Activated CD8-positive, alpha-beta T cell treated with anti-CD3 and anti-CD28 coated beads for 36 hours (primary cell): ENCODE data around the gene MACIR. TPM values are rescaled to one million over a fixed set of nuclear protein-coding genes. Genes with fewer than 3 reads are reported as not detected.

Experiments used
- ATAC-seq: fragments of 200-7000 bp; cut with Tn5 transposase; one replicate; pipeline ENCODE4 v1.10.0; 2021; ENCODE audit warnings: mild to moderate bottlenecking, moderate library complexity
- CTCF ChIA-PET: fragments of 350-600 bp; sonication (Branson Sonifier 250); formaldehyde crosslinking; loops from one replicate; lab custom pipeline; 2021; ENCODE audit warnings: antibody characterized with exemption; lab: Charles Lee
- POLR2A ChIA-PET: fragments of 350-600 bp; sonication (Branson Sonifier 250); formaldehyde crosslinking; loops from one replicate; lab custom pipeline; 2021; ENCODE audit warnings: antibody characterized with exemption; lab: Charles Lee
- DNase-seq: peaks from one replicate; pipeline ENCODE4 v3.0.0-alpha.2; 2020
- H3K27ac Mint-ChIP-seq: one replicate; pipeline ENCODE4 v1.8.0; 2021; ENCODE audit warnings: mild to moderate bottlenecking, mixed read lengths
- H3K27me3 Mint-ChIP-seq: one replicate; pipeline ENCODE4 v1.8.0; 2021; ENCODE audit warnings: mixed read lengths
- H3K36me3 Mint-ChIP-seq: one replicate; pipeline ENCODE4 v1.8.0; 2021; ENCODE audit warnings: low read depth, mixed read lengths
- H3K4me1 Mint-ChIP-seq: one replicate; pipeline ENCODE4 v1.8.0; 2021; ENCODE audit warnings: low read depth, mixed read lengths
- H3K4me3 Mint-ChIP-seq: one replicate; pipeline ENCODE4 v1.8.0; 2021; ENCODE audit warnings: mild to moderate bottlenecking, moderate library complexity, mixed read lengths
- H3K9me3 Mint-ChIP-seq: one replicate; pipeline ENCODE4 v1.8.0; 2021; ENCODE audit warnings: mixed read lengths
- CTCF ChIP-seq: fragments of 200-600 bp; IDR thresholded peaks from one replicate; pipeline ENCODE4 v1.8.0; 2022; ENCODE audit warnings: antibody characterized with exemption, mild to moderate bottlenecking
- intact Hi-C: fragments of 100-400 bp; cut with micrococcal nuclease; formaldehyde crosslinking; loops from one replicate; pipeline ENCODE4 v1.10.0; 2022
- total RNA-seq, 2 experiments: library from RNA; stranded (reverse); gene quantifications; one replicate each; pipeline ENCODE4 v1.2.3, GENCODE V29; 2021

MACIR gene
- total RNA-seq, 2 experiments from 2014 or later = 8.6 to 8.8 TPM

GRCh38 chr5:103307470-103307869 is 48.9 kb downstream of the MACIR start:
- POLR2A ChIA-PET = no interaction called here
- peaks cover 13% of the 10 kb centered on the region for H3K27me3 Mint-ChIP-seq
- no peak for ATAC-seq
- intact Hi-C loops = no loop called here
- H3K36me3 Mint-ChIP-seq = no peaks in the 10 kb centered on the region
- no peak overlapping the region for H3K27ac Mint-ChIP-seq
- no peaks in the 10 kb centered on the region for H3K9me3 Mint-ChIP-seq
- CTCF ChIA-PET = no interaction called here
- DNase-seq = no peak
- no peak overlapping the region for H3K4me3 Mint-ChIP-seq
- TF ChIP-seq CTCF = no peak
- H3K4me1 Mint-ChIP-seq = no peaks in the 10 kb centered on the region

- H3K27ac Mint-ChIP-seq = no peak overlapping the region
- DNase-seq (no peak), ATAC-seq (no peak)
- CTCF ChIA-PET = no interaction called here
- POLR2A ChIA-PET = no interaction called here
- H3K27me3 Mint-ChIP-seq = peaks cover 16% of the 10 kb centered on the region
- no peaks in the 10 kb centered on the region for H3K4me1 Mint-ChIP-seq
- H3K4me3 Mint-ChIP-seq = no peak overlapping the region
- TF ChIP-seq CTCF = no peak
- intact Hi-C loops = no loop called here
- no peaks in the 10 kb centered on the region for H3K9me3 Mint-ChIP-seq
- no peaks in the 10 kb centered on the region for H3K36me3 Mint-ChIP-seq
These were observed 50.2 kb downstream of the MACIR start for GRCh38 chr5:103308774-103309173.

- H3K9me3 Mint-ChIP-seq = no peaks in the 10 kb centered on the region
- CTCF ChIA-PET = no interaction called here
- H3K27me3 Mint-ChIP-seq = peaks cover 12% of the 10 kb centered on the region
- intact Hi-C loops = no loop called here
- no peak overlapping the region for H3K4me3 Mint-ChIP-seq
- H3K4me1 Mint-ChIP-seq = no peaks in the 10 kb centered on the region
- TF ChIP-seq CTCF = no peak
- no peak overlapping the region for H3K27ac Mint-ChIP-seq
- no peak for DNase-seq
- no peaks in the 10 kb centered on the region for H3K36me3 Mint-ChIP-seq
- no peak for ATAC-seq
- POLR2A ChIA-PET = no interaction called here
These were observed 54.5 kb downstream of the MACIR start for GRCh38 chr5:103313056-103313455.

- no peaks in the 10 kb centered on the region for H3K4me1 Mint-ChIP-seq
- TF ChIP-seq CTCF = no peak
- DNase-seq = no peak
- no peak overlapping the region for H3K4me3 Mint-ChIP-seq
- no peaks in the 10 kb centered on the region for H3K9me3 Mint-ChIP-seq
- ChIA-PET POLR2A (no interaction called here), CTCF (no interaction called here)
- H3K27me3 Mint-ChIP-seq = peaks cover 15% of the 10 kb centered on the region
- ATAC-seq = no peak
- intact Hi-C loops = no loop called here
- H3K27ac Mint-ChIP-seq = no peak overlapping the region
- no peaks in the 10 kb centered on the region for H3K36me3 Mint-ChIP-seq
These were observed 56.9 kb downstream of the MACIR start for GRCh38 chr5:103315455-103315854.

GRCh38 chr5:103327451-103327850 is 68.9 kb downstream of the MACIR start:
- no peak overlapping the region for H3K4me3 Mint-ChIP-seq
- H3K27ac Mint-ChIP-seq = no peak overlapping the region
- DNase-seq = no peak
- CTCF ChIA-PET = no interaction called here
- no peaks in the 10 kb centered on the region for H3K9me3 Mint-ChIP-seq
- POLR2A ChIA-PET = interaction anchor here (0.6 kb wide), 1 partner anchor 503 kb away, joined by 3 read pairs; no protein-coding TSS in a partner anchor
- peaks cover 15% of the 10 kb centered on the region for H3K27me3 Mint-ChIP-seq
- H3K4me1 Mint-ChIP-seq = no peaks in the 10 kb centered on the region
- TF ChIP-seq CTCF = no peak
- intact Hi-C loops = no loop called here
- ATAC-seq = no peak
- no peaks in the 10 kb centered on the region for H3K36me3 Mint-ChIP-seq
